ENCODE results near the gene TP53BP2.

TP53BP2 gene

DNA sequence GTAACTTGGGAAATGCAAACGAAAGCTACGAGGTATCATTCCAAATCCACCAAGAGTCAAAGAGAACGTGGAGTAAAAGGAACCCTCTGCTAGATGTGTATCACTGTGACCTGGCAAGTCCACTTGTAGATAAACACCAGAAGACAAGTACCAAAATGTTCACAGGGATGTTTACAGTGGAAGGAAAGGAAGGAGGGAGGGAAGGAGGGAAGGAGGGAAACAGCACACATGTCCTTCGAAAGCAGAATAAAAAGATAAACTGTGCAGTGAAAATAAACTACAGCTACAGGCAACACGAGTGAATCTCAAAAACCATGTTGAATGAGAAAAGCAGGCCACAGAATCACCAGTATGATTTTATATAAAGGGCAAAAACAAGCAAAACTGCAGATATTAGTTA, 59.9 kb downstream of the TP53BP2 start:
- no peak for FAIRE-seq

DNA sequence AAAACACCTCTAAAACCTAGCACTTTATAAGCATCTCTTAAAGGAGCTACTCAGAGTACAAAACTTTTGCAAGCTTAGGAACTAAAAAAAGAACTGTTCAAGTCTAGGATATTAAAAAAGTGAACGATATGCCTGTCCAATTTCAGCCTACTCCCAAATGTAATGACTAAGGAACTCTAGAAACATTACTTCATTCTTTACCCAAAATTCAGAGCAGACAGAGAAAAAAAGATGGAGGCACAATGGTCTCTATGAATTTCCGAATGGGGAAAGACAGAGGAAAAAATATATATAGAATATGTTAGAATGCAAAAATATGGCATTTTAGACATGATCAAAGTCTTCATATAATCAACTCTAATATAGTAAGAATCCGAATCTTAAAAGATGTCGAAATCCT, 61.2 kb downstream of the TP53BP2 start:
- no peak for FAIRE-seq

DNA sequence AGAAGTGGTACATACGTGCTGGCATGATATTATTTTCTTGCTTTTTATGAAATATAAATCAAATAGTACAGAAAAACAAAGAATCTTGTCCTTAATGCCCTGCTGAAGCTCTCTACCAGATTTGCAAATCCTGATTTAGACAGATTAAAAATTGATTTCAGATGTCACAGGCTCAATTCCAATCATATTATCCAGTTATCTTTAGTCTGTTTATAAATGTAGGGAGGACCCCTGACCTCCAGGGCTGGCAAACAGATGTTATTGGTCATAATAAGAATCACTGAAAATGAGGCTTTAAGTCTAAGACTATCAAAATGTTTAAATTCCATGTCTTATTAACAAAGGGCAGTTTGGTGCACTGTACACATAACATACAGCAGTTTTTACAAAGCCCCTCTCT, 62.1 kb downstream of the TP53BP2 start:
- FAIRE-seq = no peak

DNA sequence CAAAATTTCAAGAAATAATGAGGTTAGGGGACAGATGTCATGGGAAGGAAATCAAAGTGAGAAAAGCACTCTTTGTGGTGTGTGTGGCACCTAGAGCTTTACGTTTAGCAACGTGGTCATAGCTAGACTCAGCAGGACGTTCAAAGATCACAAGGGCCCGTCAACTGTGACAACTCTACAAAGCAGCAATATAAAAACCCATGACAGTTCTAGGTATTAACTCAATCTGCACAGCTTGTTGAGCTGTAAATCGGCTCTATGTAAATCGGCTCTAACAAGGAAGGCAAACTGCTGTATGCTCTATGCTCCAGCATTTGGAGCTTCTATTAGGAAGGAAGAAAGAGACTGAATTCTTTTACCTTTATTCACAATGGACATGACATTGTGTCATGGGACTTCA, 64.8 kb downstream of the TP53BP2 start:
- no peak for FAIRE-seq

DNA sequence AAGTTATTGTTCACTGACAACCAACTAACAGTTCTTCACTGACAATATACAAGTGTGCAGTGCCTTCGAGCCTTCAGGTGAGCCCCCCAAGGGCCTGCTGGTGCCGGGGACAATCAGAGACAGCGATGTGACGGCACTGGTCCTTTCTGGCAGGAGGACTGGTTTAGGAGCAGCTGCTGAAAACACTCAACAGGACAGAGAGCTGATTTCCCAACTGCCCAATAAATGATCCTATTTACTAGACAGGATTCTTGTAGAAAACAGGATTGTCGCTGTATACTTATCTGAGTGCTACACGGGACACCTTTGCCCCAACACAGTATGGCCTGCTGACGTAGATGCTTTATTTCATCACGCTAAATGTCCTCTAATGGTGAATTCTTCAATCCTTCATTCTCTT, 65.4 kb downstream of the TP53BP2 start:
- FAIRE-seq = no peak

DNA sequence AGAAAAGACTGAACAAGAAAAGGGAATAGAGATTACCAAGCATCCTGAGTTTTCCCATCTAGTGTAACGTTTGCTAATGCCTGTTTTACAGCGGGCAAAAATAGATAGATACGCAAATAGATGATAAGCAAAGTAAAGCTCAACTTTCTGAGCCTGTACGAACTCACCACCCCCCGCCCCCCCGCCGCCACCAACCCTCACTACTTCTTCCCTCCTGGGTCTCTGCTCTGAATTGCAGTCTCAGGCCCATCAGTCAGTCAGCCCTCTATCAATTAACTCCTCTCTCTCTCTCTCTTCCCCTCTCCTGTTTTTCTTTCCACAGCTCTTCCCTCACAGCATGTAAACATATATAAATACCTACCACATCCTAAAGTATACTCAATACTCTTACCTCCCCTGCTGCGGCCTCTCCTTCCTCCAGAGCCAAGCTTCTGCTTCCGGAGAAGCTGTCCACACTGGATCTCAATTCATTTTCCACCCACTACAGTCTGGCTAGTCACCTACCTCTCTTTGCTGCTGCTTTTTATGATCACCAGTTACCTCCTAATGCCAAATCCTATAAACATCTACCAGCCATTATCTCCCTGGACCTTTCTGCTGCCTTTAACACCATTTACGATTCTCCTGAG, 68.8 kb downstream of the TP53BP2 start:
- no peak for FAIRE-seq

DNA sequence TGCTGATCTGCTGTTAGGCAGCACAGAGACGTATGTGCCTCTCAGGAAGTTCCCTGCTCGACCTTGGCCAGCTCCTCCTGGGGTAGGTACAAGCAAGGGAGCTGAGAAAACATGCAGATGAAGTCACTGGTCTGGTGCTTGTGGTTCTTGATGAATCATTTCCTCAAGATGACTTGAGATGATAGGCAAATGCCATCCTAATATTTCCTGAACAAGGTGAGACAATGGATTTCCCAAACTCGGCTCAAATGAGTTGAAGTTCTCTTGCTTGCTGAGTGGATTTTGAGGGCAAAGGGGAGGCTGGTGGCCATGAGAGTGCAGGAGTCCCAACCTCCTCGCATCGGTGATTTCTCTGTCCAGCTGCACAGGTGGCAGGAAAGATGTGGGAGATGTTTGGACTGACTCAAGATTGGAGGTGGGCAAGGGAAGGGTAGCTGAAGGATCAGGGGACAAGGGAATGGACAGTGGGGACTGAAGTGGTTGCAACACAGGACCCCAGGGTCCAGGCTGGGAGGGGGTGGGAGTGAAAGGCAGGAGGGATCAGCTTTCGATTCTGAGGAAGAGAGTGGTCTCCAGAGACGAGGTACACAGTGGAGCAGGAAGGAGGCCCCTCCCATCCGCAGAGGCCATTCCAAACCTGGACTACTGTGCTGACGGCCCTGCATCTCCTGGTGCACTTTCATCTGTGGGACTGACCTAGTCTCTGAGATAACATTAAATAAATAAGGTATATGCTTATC, 69.5 kb downstream of the TP53BP2 start:
- no peak for FAIRE-seq

DNA sequence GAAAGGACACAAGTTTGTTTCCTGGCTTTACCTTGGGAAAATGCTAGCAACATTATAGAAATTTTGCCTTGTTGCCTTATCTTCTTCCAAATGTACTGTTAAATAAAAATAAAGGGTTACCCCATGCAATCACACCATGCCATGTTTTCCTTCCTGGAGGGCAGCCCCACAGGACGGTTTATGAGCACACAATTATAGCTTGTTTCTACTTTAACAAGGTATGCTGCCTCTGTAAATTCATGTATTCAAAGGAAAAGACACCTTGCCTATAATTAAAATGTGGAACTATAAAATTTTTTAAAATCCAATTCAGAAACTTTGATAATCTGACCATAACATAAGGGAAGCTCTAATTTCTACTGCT, 70.1 kb downstream of the TP53BP2 start:
- FAIRE-seq = no peak

DNA sequence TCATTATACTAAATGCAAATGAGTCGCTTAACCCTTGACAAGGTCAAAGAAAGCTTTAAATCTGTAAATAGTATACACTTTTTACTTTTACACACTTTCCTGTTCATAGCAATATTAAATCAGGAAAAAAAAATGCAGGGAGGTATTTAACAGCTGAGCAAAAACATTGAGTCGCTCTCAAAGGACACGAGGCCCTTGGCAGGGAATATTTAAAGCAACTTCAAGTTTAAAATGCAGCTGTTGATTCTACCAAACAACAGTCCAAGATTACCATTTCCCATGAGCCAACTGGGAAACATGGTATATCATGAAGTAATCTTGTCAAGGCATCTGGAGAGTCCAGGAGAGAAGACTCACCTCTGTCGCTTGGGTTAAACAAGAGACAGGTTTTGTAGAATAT, 70.7 kb downstream of the TP53BP2 start:
- no peak for FAIRE-seq

DNA sequence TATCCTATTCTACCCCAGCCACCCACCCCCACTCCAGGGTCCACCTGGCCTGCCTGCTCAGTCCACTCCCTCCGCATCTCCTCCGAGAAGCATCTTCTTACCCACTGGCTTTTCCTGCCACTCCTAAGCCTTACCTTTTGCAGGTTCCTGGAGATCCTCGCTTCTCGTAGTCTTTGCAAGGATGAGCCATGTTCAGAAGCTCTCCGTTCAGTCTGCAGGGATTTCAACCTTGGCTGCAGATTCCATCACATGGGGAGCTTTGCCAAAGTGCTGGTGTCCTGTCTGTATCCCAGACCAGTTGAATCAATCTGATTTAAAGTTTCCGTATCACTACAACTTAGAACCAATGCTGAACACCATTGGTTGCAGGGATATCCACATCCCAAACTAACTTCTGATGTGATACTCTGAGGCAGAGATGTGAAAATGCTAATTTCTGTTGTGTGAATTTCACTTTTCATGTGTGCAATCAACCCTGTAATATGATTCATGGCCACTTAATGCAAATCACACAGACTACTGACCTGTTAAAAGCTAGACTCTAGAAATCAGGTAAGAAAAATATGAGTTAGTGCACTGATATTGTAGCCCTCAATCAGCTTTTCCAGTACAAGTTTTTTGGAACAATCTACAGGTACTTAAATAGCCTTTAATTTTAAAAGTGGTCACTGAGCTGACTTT, 71.5 kb downstream of the TP53BP2 start:
- no peak for FAIRE-seq

DNA sequence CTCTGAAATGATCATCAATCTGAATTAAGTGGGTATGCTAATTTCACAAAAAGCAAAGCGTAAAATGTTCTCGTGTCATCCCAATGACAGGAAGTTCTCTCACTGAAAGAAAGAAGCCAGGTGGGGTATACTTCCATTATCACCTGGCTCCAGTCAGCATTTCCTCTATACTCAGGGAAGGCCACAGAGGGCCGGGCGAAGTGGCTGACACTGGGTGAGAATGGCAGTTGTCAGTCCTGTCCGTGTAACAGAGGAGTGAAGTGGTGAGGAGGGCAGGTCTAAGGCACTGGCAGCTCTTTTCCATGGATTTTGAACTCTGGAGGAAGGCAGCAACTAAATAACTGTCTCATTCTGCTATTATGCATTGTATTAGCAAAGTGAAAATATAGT, 73.0 kb downstream of the TP53BP2 start:
- FAIRE-seq = no peak

DNA sequence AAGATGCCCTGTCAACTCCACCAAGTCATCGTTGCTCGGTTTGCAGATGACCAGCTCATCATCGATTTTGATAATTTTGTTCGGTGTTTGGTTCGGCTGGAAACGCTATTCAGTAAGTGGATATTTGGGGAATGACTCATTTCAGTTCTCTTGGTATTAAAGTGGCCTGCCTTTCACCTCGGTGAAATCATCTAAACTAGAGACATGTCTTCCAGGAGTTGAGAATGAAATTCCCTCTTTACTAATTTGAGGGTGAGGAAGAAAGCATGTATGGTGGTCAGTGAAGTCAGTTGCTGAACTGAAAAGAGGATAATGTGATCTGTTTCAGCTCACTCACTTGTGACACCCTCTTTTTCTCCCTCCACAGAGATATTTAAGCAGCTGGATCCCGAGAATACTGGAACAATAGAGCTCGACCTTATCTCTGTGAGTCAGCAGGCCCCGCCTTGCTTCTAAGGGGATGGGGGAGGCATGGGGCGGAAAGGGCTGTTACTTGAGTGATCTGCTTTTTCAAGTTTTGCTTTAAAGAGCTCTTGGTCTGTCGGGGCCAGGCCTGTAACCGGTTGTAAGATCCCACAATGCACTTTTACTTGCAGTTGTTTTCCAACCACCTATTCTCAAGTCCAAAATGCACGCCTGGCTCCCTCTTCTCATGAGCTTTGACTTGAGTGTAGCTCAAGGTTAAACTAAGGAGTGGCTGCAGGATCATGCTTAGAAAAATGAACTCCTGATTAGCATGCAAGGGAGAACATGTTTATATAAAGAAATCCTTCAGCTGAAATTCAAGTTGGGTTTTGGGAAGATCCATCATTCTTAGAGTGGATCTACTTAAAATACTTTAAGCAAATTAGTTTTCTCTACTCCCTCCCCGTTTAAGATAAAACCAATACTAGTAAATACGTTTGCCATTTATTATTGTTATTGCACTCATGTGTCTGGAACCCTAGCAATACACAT, 73.7 kb downstream of the TP53BP2 start:
- FAIRE-seq = no peak

DNA sequence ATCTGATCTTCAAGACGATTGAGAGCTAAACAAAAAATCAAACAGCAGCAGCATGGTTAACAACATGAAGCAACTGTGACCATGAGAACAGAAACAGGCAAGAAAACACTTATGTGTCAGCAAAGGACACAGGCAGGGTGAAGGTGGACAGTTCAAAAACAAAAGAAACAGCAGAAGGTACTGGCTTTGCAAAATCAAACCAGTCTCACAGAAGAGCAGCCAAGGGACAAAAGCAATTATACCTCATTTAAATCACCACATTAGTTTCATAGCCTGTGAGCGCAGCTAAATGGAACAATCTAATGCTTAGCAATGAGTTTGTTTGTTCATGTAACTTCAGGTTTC, 74.3 kb downstream of the TP53BP2 start:
- no peak for FAIRE-seq

DNA sequence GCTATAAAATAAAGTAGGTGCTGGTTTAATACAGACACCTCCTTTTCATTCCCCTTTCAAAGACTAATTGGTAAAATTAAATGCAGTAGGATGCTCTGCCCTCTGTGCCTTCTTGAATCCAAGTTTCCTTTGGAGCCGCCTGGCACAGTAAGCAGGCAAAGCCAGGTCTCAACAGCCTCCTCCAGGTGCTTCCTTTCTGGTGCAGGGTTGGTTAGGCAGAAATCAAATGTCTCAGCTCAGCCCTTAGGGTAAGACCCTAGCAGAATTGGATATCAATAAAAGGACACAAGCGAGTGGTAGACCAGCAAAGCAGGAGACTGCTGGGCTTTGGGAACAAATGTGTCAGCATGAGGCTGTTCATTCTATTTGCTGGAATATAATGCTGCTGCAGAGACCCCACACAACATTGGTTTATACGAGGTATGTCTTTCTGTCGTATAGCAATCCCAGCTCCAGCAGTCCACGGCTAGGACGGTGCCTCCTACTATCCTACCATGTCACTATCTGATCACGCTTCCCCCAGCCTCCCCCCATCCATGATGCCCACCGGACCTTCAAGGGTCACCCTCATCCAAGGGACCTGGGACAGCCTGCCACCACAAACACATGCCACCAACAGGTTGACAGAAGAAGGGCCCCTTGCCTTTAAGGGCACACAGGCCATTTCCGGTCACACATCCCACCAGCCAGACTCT, 75.0 kb downstream of the TP53BP2 start:
- FAIRE-seq = no peak

DNA sequence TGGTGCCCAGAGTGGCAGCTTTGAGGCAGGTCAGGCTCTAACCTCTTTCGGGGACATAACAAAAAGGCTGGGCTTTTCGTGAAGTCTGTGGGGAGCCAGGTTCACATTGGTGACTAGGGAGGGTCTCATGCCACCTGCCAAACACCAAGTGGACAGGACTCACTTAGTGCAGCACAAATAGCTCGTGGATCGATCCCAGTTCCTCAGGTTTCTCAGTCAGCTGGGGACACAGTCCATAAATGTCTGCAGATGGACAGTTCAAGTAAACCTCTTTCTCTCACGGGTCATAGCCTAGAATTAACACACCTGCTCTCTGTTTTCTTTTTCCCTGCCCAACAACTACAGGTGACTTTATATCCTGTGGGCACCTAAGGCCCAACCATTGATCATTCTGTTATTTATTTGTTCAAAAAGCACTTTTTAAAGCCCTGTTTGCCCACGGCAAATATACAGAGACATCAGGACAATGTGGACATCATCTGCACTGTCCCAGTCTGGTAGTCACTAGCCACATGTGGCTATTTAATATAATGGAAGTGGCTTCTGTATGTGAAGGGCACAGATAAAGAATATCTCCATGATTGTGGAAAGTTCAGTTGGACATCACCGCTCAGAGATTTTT, 79.9 kb downstream of the TP53BP2 start:
- no peak for FAIRE-seq

DNA sequence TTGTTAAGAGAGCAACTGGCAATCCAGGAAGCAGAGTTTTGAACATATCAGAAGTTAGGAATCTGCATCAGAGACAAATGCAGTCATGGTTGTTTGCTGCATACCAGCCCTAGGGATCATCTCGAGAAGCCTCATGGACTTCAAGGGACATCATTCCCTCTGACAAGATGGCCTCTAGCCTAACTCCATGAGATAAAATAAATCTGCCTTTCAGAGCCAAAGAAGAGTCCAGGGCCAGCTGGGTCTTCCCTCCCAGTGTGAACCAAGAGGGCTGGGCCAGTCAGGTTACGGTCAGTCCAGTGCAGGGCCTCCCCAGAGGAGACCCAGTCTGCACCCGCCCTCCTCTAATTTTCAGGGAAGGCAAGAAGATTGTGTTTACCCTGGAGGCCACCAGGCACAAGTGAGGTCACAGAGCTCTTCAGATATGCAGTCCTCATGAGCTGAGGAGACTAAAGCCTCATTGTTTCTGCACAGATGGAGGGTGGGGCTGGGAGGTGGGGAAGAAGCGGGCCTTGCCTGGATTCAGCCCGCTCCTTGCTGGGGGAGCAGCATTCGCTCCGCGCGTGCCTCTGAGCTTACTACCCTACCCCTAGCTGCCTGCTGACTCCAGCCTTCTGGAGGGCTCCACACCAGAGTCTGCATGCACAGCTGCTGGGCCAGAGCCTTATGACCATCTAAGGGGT, 80.6 kb downstream of the TP53BP2 start:
- FAIRE-seq = no peak

DNA sequence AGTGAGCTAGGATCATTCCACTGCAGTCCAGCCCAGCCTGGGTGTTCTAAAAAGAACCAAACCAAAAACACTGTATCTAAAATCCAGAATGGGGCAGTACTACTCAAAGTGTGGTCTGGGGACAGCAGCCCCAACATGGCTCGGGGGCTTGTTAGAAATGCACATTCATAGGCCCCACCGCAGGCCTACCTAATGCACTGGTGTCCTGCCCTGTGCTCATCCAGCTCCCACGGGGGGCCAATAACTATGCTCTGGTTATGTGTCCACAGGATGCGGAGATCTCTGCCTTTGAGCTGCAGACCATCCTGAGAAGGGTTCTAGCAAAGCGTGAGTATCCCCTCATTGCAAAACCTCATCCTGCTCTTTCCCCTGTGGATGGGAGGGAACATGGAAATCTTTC, 81.9 kb downstream of the TP53BP2 start:
- FAIRE-seq = no peak

DNA sequence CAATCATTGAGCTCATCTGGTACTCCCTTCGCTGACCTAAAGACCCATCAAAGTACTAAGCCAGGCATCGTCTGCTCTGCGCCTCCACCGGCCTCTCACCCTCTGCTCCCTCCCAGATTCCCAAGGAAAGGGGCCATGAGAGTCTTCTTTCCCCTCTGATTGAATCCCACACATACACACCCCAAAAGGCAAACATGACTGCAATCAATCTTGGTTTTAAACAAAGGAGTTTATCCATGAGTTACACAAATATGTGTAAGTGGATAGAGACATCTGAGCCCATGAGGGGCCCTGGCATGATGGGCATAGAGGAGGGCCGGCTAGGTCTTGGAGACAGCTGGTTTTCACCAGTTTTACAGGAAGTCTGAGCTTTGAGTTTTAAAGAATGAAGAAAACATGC, 82.5 kb downstream of the TP53BP2 start:
- FAIRE-seq = no peak

DNA sequence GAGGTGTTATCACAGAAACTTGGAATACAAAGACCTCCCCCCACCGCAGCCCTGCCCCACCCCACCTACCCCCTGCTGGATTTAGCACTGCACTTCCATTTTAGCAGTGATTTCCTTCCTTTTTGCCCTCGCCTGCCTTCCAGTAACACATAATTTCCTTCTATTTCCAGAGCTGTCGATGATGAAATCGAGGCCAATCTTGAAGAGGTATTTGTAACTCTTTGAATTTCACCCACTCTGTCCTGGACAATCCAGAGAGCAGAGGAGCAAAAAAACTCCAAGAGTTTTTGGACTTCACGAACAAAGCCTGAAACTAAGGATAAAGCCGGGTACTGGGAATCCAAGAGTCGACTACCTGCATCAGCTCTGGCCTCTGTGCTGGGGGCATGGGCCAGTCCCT, 84.3 kb downstream of the TP53BP2 start:
- FAIRE-seq = no peak

DNA sequence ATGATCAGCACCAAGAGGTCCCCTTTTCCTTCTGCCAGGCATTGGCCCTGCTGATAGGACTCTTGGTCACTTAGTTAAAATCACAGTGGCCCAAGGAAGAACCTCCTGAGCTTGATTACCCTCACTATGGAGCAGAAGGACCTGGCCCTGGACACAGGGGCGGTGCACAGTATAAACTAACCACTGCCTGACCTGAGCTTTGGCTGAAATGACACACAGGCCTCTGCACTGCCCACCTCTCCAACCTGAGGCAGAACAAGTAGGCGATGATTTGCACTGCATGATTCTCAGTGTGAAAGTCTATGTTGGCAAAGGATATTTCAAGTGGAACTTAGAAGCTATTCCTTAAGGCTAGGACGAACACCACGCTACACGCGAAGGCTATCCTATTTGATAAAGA, 84.9 kb downstream of the TP53BP2 start:
- no peak for FAIRE-seq

DNA sequence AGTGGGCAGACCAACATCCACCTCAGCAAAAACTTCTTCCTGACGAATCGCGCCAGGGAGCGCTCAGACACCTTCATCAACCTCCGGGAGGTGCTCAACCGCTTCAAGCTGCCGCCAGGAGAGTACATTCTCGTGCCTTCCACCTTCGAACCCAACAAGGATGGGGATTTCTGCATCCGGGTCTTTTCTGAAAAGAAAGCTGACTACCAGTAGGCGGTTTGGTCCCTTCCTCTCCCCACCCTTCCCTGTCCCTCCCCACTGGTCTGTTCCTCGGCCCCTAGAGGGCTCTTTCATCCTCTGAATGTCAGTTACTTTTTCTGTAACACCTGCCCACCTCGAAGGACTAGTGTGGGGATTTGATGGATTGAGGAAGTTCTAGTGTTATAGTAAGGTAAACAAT, 86.5 kb downstream of the TP53BP2 start:
- FAIRE-seq = no peak

DNA sequence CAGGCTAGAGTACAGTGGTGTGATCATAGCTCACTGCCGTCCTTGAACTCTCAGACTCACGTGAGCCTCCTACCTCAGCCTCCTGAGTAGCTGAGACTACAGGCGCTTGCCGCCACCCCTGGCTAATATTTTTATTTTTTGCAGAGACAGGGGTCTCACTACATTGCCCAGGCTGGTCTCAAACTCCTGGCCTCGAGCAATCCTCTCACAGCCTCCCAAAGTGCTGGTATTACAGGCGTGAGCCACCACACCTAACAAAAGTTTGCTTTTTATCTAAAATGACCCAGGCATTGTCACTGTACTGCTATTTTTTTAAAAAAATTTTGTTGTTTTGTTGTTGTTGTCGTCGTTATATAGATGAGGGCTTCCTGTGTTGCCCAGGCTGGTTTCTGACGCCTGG, 87.0 kb downstream of the TP53BP2 start:
- no peak for FAIRE-seq
